ENCODE results near the gene OR6N2. TPM values are rescaled to one million over a fixed set of nuclear protein-coding genes. Genes with fewer than 3 reads are reported as not detected.
A peak's percentile ranks its signal among the peaks of the same experiment; 100 is the strongest.

The OR6N2 gene
- total RNA-seq, 3 donors from 2014 or later = not detected

DNA sequence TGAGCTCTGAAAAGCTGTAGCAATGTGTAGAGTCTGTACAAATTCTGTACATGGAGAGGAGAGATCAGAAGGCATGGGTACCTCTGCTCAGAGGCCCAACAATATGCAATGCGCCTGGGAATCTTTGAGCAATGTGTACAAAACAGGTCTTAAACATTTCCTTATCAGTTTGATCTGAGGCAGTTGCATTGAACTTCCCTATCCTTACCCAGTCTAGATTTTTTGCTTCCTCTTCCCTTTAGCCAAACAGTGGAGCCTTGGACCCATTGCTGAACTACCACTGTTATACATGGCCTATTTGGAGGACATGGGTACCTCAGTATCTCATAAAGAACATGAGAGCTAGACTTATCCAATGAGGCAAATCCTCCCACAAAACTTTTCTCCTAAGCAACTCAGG lies 37.6 kb upstream of the OR6N2 start:
- H3K9me3 ChIP-seq = peaks cover 4% of the 10 kb centered on the region
- ATAC-seq = peak; percentile 54

DNA sequence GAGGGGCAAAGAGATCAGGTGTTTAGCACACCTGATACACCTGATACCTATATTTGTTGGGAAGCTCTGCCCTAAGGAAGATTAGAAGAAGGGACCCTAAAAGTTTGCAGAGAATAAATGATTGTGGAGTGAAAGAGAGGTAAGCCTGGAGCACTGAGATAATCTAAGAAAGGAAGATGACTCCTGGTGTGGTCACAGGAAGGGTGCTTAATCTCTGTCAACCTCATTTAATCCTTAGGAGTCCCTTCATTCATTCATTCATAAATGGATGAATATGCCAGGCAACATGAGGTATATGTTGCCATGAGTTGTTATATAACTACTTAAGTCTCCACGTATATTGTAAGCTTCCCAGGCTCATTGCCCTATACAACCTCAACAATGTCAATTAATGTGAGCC lies 34.0 kb upstream of the OR6N2 start:
- no peak overlapping the region for H3K4me3 ChIP-seq
- no peak for DNase-seq
- H3K36me3 ChIP-seq (ENCODE audit: low read depth) = no peaks in the 10 kb centered on the region
- no peak for ATAC-seq
- intact Hi-C loops (cut with DNase I, micrococcal nuclease) = no loop called here
- H3K4me1 ChIP-seq (ENCODE audit: low read depth) = no peaks in the 10 kb centered on the region
- H3K9me3 ChIP-seq = no peaks in the 10 kb centered on the region
- TF ChIP-seq, protein P1, sequence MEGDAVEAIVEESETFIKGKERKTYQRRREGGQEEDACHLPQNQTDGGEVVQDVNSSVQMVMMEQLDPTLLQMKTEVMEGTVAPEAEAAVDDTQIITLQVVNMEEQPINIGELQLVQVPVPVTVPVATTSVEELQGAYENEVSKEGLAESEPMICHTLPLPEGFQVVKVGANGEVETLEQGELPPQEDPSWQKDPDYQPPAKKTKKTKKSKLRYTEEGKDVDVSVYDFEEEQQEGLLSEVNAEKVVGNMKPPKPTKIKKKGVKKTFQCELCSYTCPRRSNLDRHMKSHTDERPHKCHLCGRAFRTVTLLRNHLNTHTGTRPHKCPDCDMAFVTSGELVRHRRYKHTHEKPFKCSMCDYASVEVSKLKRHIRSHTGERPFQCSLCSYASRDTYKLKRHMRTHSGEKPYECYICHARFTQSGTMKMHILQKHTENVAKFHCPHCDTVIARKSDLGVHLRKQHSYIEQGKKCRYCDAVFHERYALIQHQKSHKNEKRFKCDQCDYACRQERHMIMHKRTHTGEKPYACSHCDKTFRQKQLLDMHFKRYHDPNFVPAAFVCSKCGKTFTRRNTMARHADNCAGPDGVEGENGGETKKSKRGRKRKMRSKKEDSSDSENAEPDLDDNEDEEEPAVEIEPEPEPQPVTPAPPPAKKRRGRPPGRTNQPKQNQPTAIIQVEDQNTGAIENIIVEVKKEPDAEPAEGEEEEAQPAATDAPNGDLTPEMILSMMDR (IDR thresholded peaks at IDR 0.05) = no peak

More for the DNA sequence above, 37.6 kb upstream of the OR6N2 start:
- Histone ChIP-seq H3K4me3 (no peak overlapping the region), H3K36me3 (ENCODE audit: low read depth) (no peaks in the 10 kb centered on the region), H3K4me1 (ENCODE audit: low read depth) (no peaks in the 10 kb centered on the region)
- DNase-seq = no peak
- intact Hi-C loops (cut with DNase I, micrococcal nuclease) = no loop called here
- TF ChIP-seq, protein P1 (IDR thresholded peaks at IDR 0.05) = no peak

GRCh38 chr1:158813164-158813563 lies 32.2 kb upstream of the OR6N2 start:
- TF ChIP-seq, protein P1 (IDR thresholded peaks at IDR 0.05) = no peak
- Histone ChIP-seq H3K36me3 (ENCODE audit: low read depth) (no peaks in the 10 kb centered on the region), H3K9me3 (no peaks in the 10 kb centered on the region), H3K4me3 (no peak overlapping the region), H3K4me1 (ENCODE audit: low read depth) (no peaks in the 10 kb centered on the region)
- ATAC-seq (no peak), DNase-seq (no peak)
- intact Hi-C loops (cut with DNase I, micrococcal nuclease) = no loop called here

GRCh38 chr1:158812336-158812735 lies 31.3 kb upstream of the OR6N2 start:
- TF ChIP-seq, protein P1 (IDR thresholded peaks at IDR 0.05) = no peak
- no peak overlapping the region for H3K4me3 ChIP-seq
- H3K9me3 ChIP-seq = no peaks in the 10 kb centered on the region
- DNase-seq = no peak
- ATAC-seq = no peak
- H3K4me1 ChIP-seq (ENCODE audit: low read depth) = no peaks in the 10 kb centered on the region
- intact Hi-C loops (cut with DNase I, micrococcal nuclease) = no loop called here
- no peaks in the 10 kb centered on the region for H3K36me3 ChIP-seq (ENCODE audit: low read depth)

DNA sequence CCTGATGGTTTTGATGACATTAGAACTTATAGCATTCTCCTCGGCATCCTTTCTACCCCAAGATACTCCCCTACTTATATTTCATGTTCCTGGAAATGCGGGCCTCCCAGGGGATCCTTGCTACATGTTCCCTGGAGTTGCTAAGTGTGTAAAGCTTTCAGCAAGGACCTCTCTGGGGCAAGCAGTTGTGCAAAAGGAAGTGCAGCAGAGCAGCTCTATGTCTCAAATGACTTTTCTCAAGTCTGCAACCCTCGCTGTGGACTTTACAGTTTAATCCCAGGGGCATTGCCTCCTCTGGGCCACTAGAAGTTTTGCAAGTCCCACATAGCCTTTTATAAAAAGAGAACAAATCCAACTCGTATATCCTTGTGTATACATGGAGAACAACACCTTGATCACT lies 29.3 kb upstream of the OR6N2 start:
- H3K4me3 ChIP-seq = no peak overlapping the region
- H3K4me1 ChIP-seq (ENCODE audit: low read depth) = no peaks in the 10 kb centered on the region
- no peaks in the 10 kb centered on the region for H3K9me3 ChIP-seq
- intact Hi-C loops (cut with DNase I, micrococcal nuclease) = no loop called here
- ATAC-seq = no peak
- no peak for DNase-seq
- H3K36me3 ChIP-seq (ENCODE audit: low read depth) = no peaks in the 10 kb centered on the region
- TF ChIP-seq, protein P1 (IDR thresholded peaks at IDR 0.05) = no peak

- intact Hi-C loops (cut with DNase I, micrococcal nuclease) = no loop called here
- Histone ChIP-seq H3K4me1 (ENCODE audit: low read depth) (no peaks in the 10 kb centered on the region), H3K36me3 (ENCODE audit: low read depth) (no peaks in the 10 kb centered on the region), H3K9me3 (no peaks in the 10 kb centered on the region), H3K4me3 (no peak overlapping the region)
- DNase-seq (no peak), ATAC-seq (peak; percentile 36)
- TF ChIP-seq, protein P1 (IDR thresholded peaks at IDR 0.05) = no peak
Observed at GRCh38 chr1:158809862-158810261, 28.9 kb upstream of the OR6N2 start.

All from mucosa of descending colon (tissue), 3 donors.